ENCODE measurements around the gene PLEKHS1.
"Not testable (repeated sequence)": the region's sequence is repeated elsewhere in the genome, so short reads cannot be mapped to it uniquely, and the experiment has no call there.

Gene PLEKHS1

GRCh38 chr10:113762083-113762482 is 10.6 kb downstream of the PLEKHS1 start:
- in situ Hi-C loops (cut with HindIII; ENCODE audit: low sequenced_read_pairs) = no loop called here
- TF ChIP-seq CTCF (IDR thresholded peaks at IDR 0.05; ENCODE audit: low read depth, low read length) = no peak

DNA sequence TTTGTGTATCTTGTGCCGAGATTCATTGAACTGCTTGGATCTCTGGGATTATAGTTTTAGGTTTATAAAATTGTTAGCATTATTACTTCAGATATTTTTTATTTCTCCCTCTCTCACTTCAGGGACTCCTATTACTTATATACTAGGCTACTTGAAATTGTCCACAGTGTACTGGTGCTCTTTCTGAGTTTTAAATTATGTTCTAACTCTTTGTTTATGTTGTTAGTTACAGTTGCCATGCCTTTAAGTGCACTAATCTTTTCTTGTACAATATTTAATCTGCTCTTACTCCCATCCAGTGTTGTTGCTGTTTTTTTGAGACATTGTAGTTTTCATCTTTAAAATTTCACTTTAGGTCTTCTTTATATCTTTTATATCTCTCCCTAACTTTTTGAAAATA is 13.1 kb downstream of the PLEKHS1 start:
- in situ Hi-C loops (cut with HindIII; ENCODE audit: low sequenced_read_pairs) = no loop called here
- DNase-seq (ENCODE audit: low read depth, low spot score) = no peak
- no peak for TF ChIP-seq CTCF (IDR thresholded peaks at IDR 0.05; ENCODE audit: low read depth, low read length)
- H3K4me3 ChIP-seq (ENCODE audit: low read depth, low read length) = no peak overlapping the region

More at GRCh38 chr10:113762083-113762482, 10.6 kb downstream of the PLEKHS1 start:
- no peak for DNase-seq (ENCODE audit: low read depth, low spot score)
- no peak overlapping the region for H3K4me3 ChIP-seq (ENCODE audit: low read depth, low read length)

DNA sequence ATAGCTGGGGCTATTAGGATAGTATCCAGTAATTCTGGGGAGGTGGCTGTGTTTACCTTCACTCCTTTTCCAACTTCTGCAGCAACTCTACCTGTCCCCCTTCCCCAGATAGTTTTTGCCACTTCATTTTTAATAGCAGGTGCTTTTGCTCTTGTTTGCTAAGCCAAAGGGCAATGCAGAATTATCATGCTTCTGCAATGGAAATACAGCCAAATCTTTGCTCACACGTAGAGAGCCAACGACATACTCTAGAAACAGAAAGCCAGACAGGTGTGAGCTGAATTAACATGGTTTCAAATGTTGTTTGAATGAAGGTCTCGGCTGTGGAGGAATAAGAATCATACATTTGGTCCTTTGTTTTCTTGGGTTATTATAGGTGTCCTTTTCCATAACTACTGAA is 14.4 kb downstream of the PLEKHS1 start:
- TF ChIP-seq CTCF (IDR thresholded peaks at IDR 0.05; ENCODE audit: low read depth, low read length) = no peak
- H3K4me3 ChIP-seq (ENCODE audit: low read depth, low read length) = no peak overlapping the region
- DNase-seq (ENCODE audit: low read depth, low spot score) = no peak
- in situ Hi-C loops (cut with HindIII; ENCODE audit: low sequenced_read_pairs) = no loop called here

GRCh38 chr10:113767222-113767621 is 15.7 kb downstream of the PLEKHS1 start:
- TF ChIP-seq CTCF (IDR thresholded peaks at IDR 0.05; ENCODE audit: low read depth, low read length) = no peak
- in situ Hi-C loops (cut with HindIII; ENCODE audit: low sequenced_read_pairs) = no loop called here
- H3K4me3 ChIP-seq (ENCODE audit: low read depth, low read length) = no peak overlapping the region
- no peak for DNase-seq (ENCODE audit: low read depth, low spot score)

DNA sequence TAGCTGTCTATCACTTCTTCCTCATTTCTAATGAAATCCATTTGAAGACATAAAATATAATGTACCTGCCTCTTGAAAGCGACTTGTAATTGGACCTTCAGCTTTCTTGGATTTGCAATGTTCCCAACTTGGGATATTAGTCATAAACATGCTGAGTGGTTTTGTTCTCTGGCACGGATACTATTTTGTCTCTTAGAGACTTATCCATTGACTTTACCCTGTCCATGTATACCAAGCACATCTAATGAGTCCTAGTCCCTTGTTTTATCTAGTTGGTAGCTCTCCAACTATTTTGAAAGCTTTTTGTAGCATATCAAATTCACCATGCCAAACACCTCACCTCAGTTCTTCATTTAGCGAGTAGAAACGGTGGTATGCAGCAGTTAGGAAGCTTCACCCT is 18.9 kb downstream of the PLEKHS1 start:
- in situ Hi-C loops (cut with HindIII; ENCODE audit: low sequenced_read_pairs) = no loop called here
- H3K4me3 ChIP-seq (ENCODE audit: low read depth, low read length) = no peak overlapping the region
- TF ChIP-seq CTCF (IDR thresholded peaks at IDR 0.05; ENCODE audit: low read depth, low read length) = no peak
- no peak for DNase-seq (ENCODE audit: low read depth, low spot score)

- H3K4me3 ChIP-seq (ENCODE audit: low read depth, low read length); in situ Hi-C loops (cut with HindIII; ENCODE audit: low sequenced_read_pairs); DNase-seq (ENCODE audit: low read depth, low spot score): not testable (repeated sequence)
Observed at GRCh38 chr10:113771131-113771530, 19.6 kb downstream of the PLEKHS1 start.

GRCh38 chr10:113775686-113776294 is 24.3 kb downstream of the PLEKHS1 start:
- no peak overlapping the region for H3K4me3 ChIP-seq (ENCODE audit: low read depth, low read length)
- in situ Hi-C loops (cut with HindIII; ENCODE audit: low sequenced_read_pairs) = no loop called here
- TF ChIP-seq CTCF (IDR thresholded peaks at IDR 0.05; ENCODE audit: low read depth, low read length) = no peak
- no peak for DNase-seq (ENCODE audit: low read depth, low spot score)
